Astrocyte of the spinal cord (primary cell): ENCODE measurements around the gene HIBCH.
"Not testable (repeated sequence)": the region's sequence is repeated elsewhere in the genome, so short reads cannot be mapped to it uniquely, and the experiment has no call there.

ENCODE experiments used
- DNase-seq: peaks from one replicate; pipeline ENCODE4 v3.0.0; 2011; ENCODE audit warnings: low read depth, low spot score
- H3K4me3 ChIP-seq: 2 replicates; pipeline ENCODE4 v1.5.1; 2011; ENCODE audit warnings: low read depth, mild to moderate bottlenecking, low read length, moderate library complexity
- in situ Hi-C: cut with HindIII; loops from 2 replicates; pipeline ENCODE4 v1.10.0; 2017; ENCODE audit warnings: low sequenced_read_pairs
- TF ChIP-seq, protein P1 (sequence below): IDR thresholded peaks from 2 replicates; pipeline ENCODE4 v1.5.1; 2012; ENCODE audit warnings: low read depth, mild to moderate bottlenecking, low read length, inconsistent platforms

HIBCH gene

GRCh38 chr2:190311893-190312634, 7.6 kb downstream of the HIBCH start:
- TF ChIP-seq, protein P1, sequence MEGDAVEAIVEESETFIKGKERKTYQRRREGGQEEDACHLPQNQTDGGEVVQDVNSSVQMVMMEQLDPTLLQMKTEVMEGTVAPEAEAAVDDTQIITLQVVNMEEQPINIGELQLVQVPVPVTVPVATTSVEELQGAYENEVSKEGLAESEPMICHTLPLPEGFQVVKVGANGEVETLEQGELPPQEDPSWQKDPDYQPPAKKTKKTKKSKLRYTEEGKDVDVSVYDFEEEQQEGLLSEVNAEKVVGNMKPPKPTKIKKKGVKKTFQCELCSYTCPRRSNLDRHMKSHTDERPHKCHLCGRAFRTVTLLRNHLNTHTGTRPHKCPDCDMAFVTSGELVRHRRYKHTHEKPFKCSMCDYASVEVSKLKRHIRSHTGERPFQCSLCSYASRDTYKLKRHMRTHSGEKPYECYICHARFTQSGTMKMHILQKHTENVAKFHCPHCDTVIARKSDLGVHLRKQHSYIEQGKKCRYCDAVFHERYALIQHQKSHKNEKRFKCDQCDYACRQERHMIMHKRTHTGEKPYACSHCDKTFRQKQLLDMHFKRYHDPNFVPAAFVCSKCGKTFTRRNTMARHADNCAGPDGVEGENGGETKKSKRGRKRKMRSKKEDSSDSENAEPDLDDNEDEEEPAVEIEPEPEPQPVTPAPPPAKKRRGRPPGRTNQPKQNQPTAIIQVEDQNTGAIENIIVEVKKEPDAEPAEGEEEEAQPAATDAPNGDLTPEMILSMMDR = no peak
- in situ Hi-C loops = no loop called here
- no peak overlapping the region for H3K4me3 ChIP-seq
- DNase-seq = no peak

DNA sequence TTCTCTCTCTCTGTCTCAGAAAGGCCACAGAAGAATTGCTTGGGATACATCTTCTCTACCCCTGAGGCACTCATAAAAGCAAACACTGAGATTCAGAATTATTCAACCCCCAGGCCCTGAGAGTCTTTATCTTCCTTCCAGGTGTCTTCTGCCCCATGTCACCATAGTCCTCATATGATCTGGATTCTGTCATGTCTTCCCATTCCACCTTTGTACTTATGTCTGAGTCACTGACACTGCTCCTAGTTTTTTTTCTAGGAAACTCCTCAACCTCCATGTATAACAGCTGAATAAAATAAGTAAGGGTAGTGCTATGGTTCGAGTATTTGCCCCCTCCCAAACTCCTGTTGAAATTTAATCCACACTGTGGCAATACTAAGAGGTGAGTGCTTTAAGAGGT, 11.6 kb downstream of the HIBCH start:
- in situ Hi-C loops = no loop called here
- TF ChIP-seq, protein P1 = no peak
- DNase-seq = no peak
- no peak overlapping the region for H3K4me3 ChIP-seq

DNA sequence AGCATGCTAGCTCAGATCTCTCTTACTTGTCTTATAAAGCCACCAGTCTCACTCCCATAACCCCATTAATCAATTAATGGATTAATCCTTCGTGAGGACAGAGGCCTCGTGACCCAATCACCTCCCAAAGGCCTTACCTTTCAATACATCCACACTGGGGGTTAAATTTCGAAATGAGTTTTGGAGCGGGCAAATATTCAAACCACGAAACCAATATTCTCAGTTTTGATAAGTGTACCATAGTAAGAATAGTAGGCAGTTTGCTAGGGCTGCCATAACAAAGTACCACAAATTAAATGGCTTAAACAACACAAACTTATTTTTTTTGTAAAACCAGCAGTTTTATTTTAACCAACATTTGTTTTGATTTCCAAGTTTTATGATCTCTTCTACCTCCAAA, 15.2 kb downstream of the HIBCH start:
- no peak for DNase-seq
- in situ Hi-C loops = no loop called here

GRCh38 chr2:190303647-190304046, 16.0 kb downstream of the HIBCH start:
- no peak overlapping the region for H3K4me3 ChIP-seq
- TF ChIP-seq, protein P1 = no peak
- in situ Hi-C loops = no loop called here
- DNase-seq = no peak

More for the DNA sequence above, 15.2 kb downstream of the HIBCH start:
- no peak overlapping the region for H3K4me3 ChIP-seq
- TF ChIP-seq, protein P1 = no peak

GRCh38 chr2:190302052-190302451, 17.6 kb downstream of the HIBCH start:
- in situ Hi-C loops = no loop called here
- TF ChIP-seq, protein P1 = no peak
- no peak overlapping the region for H3K4me3 ChIP-seq
- DNase-seq = no peak

- H3K4me3 ChIP-seq = no peak overlapping the region
- TF ChIP-seq, protein P1 = no peak
- in situ Hi-C loops = no loop called here
- no peak for DNase-seq
Measured at GRCh38 chr2:190301032-190301431, 18.6 kb downstream of the HIBCH start.

- DNase-seq, in situ Hi-C loops: not testable (repeated sequence)
Measured at GRCh38 chr2:190297880-190298279, 21.7 kb downstream of the HIBCH start.

More at GRCh38 chr2:190297880-190298279, 21.7 kb downstream of the HIBCH start:
- H3K4me3 ChIP-seq = not testable (repeated sequence)
